GM23338 (cell line): ENCODE data around the gene CD180. TPM values are rescaled to one million over a fixed set of nuclear protein-coding genes. Genes with fewer than 3 reads are reported as not detected.

Experiments used
- ATAC-seq: fragments of 200-7000 bp; cut with Tn5 transposase; 3 replicates; pipeline ENCODE4 v1.9.1; 2020
- DNase-seq: peaks from one replicate; pipeline ENCODE4 v3.0.0-alpha.2; 2015; ENCODE audit warnings: low spot score
- H2AFZ ChIP-seq: fragments of 200-600 bp; sonication (generic); 2 replicates; pipeline ENCODE4 v1.8.0; 2016; ENCODE audit warnings: antibody characterized with exemption, mild to moderate bottlenecking, moderate library complexity
- H3F3A ChIP-seq: fragments of 200-600 bp; sonication (generic); replicated peaks from 2 replicates; pipeline ENCODE4 v1.8.0; 2017; ENCODE audit warnings: antibody characterized with exemption, mixed run types, low read depth
- H3K27ac ChIP-seq: fragments of 200-600 bp; sonication (generic); 2 replicates; pipeline ENCODE4 v1.6.1; 2016; ENCODE audit warnings: low read depth
- H3K27me3 ChIP-seq: fragments of 200-600 bp; sonication (generic); 2 replicates; pipeline ENCODE4 v1.8.0; 2016; ENCODE audit warnings: mild to moderate bottlenecking, mixed run types, moderate library complexity; ENCODE audit not compliant: insufficient read depth
- H3K36me3 ChIP-seq: fragments of 200-600 bp; sonication (generic); 2 replicates; pipeline ENCODE4 v1.8.0; 2016; ENCODE audit warnings: mild to moderate bottlenecking; ENCODE audit not compliant: insufficient read depth
- H3K4me1 ChIP-seq: fragments of 200-600 bp; sonication (generic); 2 replicates; pipeline ENCODE4 v1.8.0; 2016; ENCODE audit warnings: mild to moderate bottlenecking, moderate library complexity; ENCODE audit not compliant: insufficient read depth
- H3K4me2 ChIP-seq: fragments of 200-600 bp; sonication (generic); 2 replicates; pipeline ENCODE4 v1.7.1; 2017; ENCODE audit warnings: mixed run types
- H3K4me3 ChIP-seq: fragments of 200-600 bp; sonication (generic); 2 replicates; pipeline ENCODE4 v1.6.1; 2016; ENCODE audit warnings: mixed run types
- H3K79me2 ChIP-seq: fragments of 200-600 bp; sonication (generic); replicated peaks from 2 replicates; pipeline ENCODE4 v1.8.0; 2017; ENCODE audit warnings: mild to moderate bottlenecking; ENCODE audit not compliant: insufficient read depth
- H3K9me2 ChIP-seq: fragments of 200-600 bp; sonication (generic); 2 replicates; pipeline ENCODE4 v1.8.0; 2017; ENCODE audit not compliant: insufficient read depth
- H4K20me1 ChIP-seq: fragments of 200-600 bp; sonication (generic); replicated peaks from 2 replicates; pipeline ENCODE4 v1.8.0; 2017; ENCODE audit warnings: mild to moderate bottlenecking; ENCODE audit not compliant: insufficient read depth
- H3K27ac Mint-ChIP-seq: 2 replicates; pipeline ENCODE4 v1.8.0; 2020; ENCODE audit warnings: inconsistent platforms, mild to moderate bottlenecking, moderate library complexity, mixed read lengths
- H3K27me3 Mint-ChIP-seq: 3 replicates; pipeline ENCODE4 v1.8.0; 2022; ENCODE audit warnings: low read depth, mild to moderate bottlenecking, moderate library complexity, mixed read lengths, inconsistent platforms; ENCODE audit not compliant: insufficient read depth, poor library complexity
- H3K36me3 Mint-ChIP-seq: 3 replicates; pipeline ENCODE4 v1.8.0; 2021; ENCODE audit warnings: low read depth, mild to moderate bottlenecking, inconsistent platforms, moderate library complexity, mixed read lengths
- H3K4me1 Mint-ChIP-seq: 3 replicates; pipeline ENCODE4 v1.8.0; 2020; ENCODE audit warnings: mild to moderate bottlenecking, inconsistent platforms, mixed read lengths
- H3K4me3 Mint-ChIP-seq: 3 replicates; pipeline ENCODE4 v1.8.0; 2021; ENCODE audit warnings: moderate library complexity, mild to moderate bottlenecking, inconsistent platforms, mixed read lengths
- H3K9me3 Mint-ChIP-seq: 3 replicates; pipeline ENCODE4 v1.8.0; 2020; ENCODE audit warnings: moderate library complexity, mild to moderate bottlenecking, inconsistent platforms, mixed read lengths
- EZH2phosphoT487 ChIP-seq: fragments of 200-600 bp; sonication (generic); IDR thresholded peaks from one replicate; pipeline ENCODE4 v1.8.1; 2018; ENCODE audit warnings: antibody characterized with exemption; ENCODE audit not compliant: unreplicated experiment
- NANOG ChIP-seq: IDR thresholded peaks from 2 replicates; pipeline ENCODE4 v1.6.1; 2016; ENCODE audit warnings: antibody characterized with exemption, borderline replicate concordance
- POLR2AphosphoS5 ChIP-seq: IDR thresholded peaks from 2 replicates; pipeline ENCODE4 v1.6.1; 2016; ENCODE audit warnings: antibody characterized with exemption, low read depth
- STAT1 ChIP-seq: IDR thresholded peaks from one replicate; pipeline ENCODE4 v1.6.1; 2016; ENCODE audit warnings: antibody characterized with exemption; ENCODE audit not compliant: unreplicated experiment
- ZNF114 ChIP-seq: fragments of 250-450 bp; sonication (Bioruptor Pico); IDR thresholded peaks from 2 replicates; pipeline ENCODE4 v1.5.0; 2020; ENCODE audit warnings: mild to moderate bottlenecking, moderate library complexity
- ZNF331 ChIP-seq: fragments of 250-450 bp; sonication (Bioruptor Pico); IDR thresholded peaks from 2 replicates; pipeline ENCODE4 v1.5.0; 2020; ENCODE audit warnings: low read depth, mild to moderate bottlenecking, moderate library complexity
- polyA plus RNA-seq: library from polyadenylated mRNA; unstranded; fragments of >200 nt; fragmentation: Nextera tagmentation; extraction: Ambion mirVana; gene quantifications from 2 replicates; pipeline ENCODE4 v1.2.1, GENCODE V29; 2016
- total RNA-seq: library from RNA; depleted of rRNA; stranded (reverse); fragments of >200 nt; shearing (Covaris generic); gene quantifications from 2 replicates; pipeline ENCODE4 v1.2.3, GENCODE V29; 2014
- TF ChIP-seq, protein P1 (sequence below): fragments of 250-450 bp; sonication (Bioruptor Pico); IDR thresholded peaks from 2 replicates; pipeline ENCODE4 v1.5.0; 2020; ENCODE audit warnings: mild to moderate bottlenecking, moderate library complexity
- TF ChIP-seq, protein P2 (sequence below): IDR thresholded peaks from 2 replicates; pipeline ENCODE4 v1.6.1; 2016; ENCODE audit warnings: antibody characterized with exemption

Gene CD180
- total and polyA plus RNA-seq, 2 experiments from 2014 or later, result not detected

DNA sequence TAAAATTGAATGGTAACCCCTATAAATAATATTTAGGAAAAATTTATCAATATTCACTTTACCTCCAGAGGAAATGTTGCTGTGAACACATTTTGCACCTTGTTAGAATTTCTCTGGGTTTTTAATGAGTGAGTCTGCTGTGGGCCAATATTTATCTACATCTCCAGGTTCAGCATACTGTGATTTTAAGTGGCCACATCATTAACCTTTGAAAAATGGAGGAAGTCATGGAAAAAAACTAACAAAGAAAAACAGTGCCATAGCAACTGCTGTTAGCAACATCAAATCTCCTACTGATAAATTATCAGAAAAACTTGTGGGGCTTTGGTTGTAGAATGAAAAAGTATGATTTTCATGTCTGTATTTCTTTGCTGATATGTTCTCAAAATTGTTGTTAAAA, 55.0 kb downstream of the CD180 start (continued):
- TF ChIP-seq, protein P1, sequence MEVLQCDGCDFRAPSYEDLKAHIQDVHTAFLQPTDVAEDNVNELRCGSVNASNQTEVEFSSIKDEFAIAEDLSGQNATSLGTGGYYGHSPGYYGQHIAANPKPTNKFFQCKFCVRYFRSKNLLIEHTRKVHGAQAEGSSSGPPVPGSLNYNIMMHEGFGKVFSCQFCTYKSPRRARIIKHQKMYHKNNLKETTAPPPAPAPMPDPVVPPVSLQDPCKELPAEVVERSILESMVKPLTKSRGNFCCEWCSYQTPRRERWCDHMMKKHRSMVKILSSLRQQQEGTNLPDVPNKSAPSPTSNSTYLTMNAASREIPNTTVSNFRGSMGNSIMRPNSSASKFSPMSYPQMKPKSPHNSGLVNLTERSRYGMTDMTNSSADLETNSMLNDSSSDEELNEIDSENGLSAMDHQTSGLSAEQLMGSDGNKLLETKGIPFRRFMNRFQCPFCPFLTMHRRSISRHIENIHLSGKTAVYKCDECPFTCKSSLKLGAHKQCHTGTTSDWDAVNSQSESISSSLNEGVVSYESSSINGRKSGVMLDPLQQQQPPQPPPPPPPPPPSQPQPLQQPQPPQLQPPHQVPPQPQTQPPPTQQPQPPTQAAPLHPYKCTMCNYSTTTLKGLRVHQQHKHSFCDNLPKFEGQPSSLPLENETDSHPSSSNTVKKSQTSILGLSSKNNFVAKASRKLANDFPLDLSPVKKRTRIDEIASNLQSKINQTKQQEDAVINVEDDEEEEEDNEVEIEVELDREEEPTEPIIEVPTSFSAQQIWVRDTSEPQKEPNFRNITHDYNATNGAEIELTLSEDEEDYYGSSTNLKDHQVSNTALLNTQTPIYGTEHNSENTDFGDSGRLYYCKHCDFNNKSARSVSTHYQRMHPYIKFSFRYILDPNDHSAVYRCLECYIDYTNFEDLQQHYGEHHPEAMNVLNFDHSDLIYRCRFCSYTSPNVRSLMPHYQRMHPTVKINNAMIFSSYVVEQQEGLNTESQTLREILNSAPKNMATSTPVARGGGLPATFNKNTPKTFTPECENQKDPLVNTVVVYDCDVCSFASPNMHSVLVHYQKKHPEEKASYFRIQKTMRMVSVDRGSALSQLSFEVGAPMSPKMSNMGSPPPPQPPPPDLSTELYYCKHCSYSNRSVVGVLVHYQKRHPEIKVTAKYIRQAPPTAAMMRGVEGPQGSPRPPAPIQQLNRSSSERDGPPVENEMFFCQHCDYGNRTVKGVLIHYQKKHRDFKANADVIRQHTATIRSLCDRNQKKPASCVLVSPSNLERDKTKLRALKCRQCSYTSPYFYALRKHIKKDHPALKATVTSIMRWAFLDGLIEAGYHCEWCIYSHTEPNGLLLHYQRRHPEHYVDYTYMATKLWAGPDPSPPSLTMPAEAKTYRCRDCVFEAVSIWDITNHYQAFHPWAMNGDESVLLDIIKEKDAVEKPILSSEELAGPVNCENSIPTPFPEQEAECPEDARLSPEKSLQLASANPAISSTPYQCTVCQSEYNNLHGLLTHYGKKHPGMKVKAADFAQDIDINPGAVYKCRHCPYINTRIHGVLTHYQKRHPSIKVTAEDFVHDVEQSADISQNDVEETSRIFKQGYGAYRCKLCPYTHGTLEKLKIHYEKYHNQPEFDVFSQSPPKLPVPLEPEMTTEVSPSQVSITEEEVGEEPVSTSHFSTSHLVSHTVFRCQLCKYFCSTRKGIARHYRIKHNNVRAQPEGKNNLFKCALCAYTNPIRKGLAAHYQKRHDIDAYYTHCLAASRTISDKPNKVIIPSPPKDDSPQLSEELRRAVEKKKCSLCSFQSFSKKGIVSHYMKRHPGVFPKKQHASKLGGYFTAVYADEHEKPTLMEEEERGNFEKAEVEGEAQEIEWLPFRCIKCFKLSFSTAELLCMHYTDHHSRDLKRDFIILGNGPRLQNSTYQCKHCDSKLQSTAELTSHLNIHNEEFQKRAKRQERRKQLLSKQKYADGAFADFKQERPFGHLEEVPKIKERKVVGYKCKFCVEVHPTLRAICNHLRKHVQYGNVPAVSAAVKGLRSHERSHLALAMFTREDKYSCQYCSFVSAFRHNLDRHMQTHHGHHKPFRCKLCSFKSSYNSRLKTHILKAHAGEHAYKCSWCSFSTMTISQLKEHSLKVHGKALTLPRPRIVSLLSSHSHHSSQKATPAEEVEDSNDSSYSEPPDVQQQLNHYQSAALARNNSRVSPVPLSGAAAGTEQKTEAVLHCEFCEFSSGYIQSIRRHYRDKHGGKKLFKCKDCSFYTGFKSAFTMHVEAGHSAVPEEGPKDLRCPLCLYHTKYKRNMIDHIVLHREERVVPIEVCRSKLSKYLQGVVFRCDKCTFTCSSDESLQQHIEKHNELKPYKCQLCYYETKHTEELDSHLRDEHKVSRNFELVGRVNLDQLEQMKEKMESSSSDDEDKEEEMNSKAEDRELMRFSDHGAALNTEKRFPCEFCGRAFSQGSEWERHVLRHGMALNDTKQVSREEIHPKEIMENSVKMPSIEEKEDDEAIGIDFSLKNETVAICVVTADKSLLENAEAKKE, result no peak
- TF ChIP-seq POLR2AphosphoS5, result no peak
- TF ChIP-seq ZNF331 (CRISPR knock-in tag), result no peak
- no peak for TF ChIP-seq STAT1

DNA sequence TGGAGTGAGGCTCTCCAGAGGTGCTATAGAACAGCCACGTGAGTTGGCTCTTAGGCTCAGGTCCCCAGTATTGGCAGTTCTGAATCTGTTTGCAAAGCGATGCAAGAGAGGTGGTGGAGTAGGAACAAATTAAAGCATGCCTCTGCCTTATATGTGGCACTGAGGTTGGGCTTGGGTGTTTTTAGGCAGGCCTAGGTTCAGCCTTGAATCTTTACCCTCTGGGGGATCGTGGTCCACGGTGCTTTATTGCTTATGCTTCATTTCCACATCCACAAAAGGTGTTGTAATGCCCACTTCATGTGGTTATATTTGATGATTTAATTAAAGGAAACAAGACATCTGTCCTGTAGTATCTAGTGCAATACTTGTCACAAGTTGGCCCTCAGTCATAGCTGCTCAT, 56.2 kb downstream of the CD180 start:
- Mint-ChIP-seq H3K27ac (no peak overlapping the region; the same call in 1 of the 2 replicates), H3K4me3 (no peak overlapping the region), H3K36me3 (no peaks in the 10 kb centered on the region), H3K4me1 (peaks cover 3% of the 10 kb centered on the region; the same call in 2 of the 3 replicates), H3K9me3 (no peaks in the 10 kb centered on the region), H3K27me3 (no peaks in the 10 kb centered on the region)
- no peaks in the 10 kb centered on the region for H3K27me3 ChIP-seq
- no peaks in the 10 kb centered on the region for H3K4me1 ChIP-seq
- no peak for ATAC-seq
- H3K79me2 ChIP-seq, result no peaks in the 10 kb centered on the region
- no peak for DNase-seq
- no peaks in the 10 kb centered on the region for H3F3A ChIP-seq
- no peak overlapping the region for H2AFZ ChIP-seq
- no peaks in the 10 kb centered on the region for H3K9me2 ChIP-seq
- no peak overlapping the region for H3K27ac ChIP-seq
- no peaks in the 10 kb centered on the region for H3K36me3 ChIP-seq
- no peak overlapping the region for H3K4me2 ChIP-seq
- H3K4me3 ChIP-seq, result no peak overlapping the region
- H4K20me1 ChIP-seq, result no peaks in the 10 kb centered on the region
- TF ChIP-seq ZNF114 (CRISPR knock-in tag) (no peak), NANOG (no peak), EZH2phosphoT487 (no peak)
- TF ChIP-seq, protein P2, sequence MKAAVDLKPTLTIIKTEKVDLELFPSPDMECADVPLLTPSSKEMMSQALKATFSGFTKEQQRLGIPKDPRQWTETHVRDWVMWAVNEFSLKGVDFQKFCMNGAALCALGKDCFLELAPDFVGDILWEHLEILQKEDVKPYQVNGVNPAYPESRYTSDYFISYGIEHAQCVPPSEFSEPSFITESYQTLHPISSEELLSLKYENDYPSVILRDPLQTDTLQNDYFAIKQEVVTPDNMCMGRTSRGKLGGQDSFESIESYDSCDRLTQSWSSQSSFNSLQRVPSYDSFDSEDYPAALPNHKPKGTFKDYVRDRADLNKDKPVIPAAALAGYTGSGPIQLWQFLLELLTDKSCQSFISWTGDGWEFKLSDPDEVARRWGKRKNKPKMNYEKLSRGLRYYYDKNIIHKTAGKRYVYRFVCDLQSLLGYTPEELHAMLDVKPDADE, result no peak
